Caco-2 (cell line): ENCODE results near the gene TXNRD2. TPM values are rescaled to one million over a fixed set of nuclear protein-coding genes. Genes with fewer than 3 reads are reported as not detected.
A peak's percentile ranks its signal among the peaks of the same experiment; 100 is the strongest.

Source experiments
- BruUV-seq: library from RNA; stranded (reverse); fragments of 400-500 nt; replicated peaks from 2 replicates; lab custom pipeline; 2021; lab: Mats Ljungman, UMichigan
- CTCF ChIA-PET: fragments of 300-600 bp; sonication (Branson Sonifier 250); formaldehyde crosslinking; loops from one replicate; lab custom pipeline; 2022; ENCODE audit warnings: antibody characterized with exemption; lab: Charles Lee
- POLR2A ChIA-PET: fragments of 300-600 bp; sonication (Branson Sonifier 250); formaldehyde crosslinking; loops from one replicate; lab custom pipeline; 2022; ENCODE audit warnings: antibody characterized with exemption; lab: Charles Lee
- DNase-seq, 2 experiments: peaks; one replicate each; pipeline versions ENCODE4 v3.0.0 to v3.0.0-alpha.2; 2020 to 2022
- H3K27me3 ChIP-seq: replicated peaks from 2 replicates; pipeline ENCODE4 v1.6.0; 2011; ENCODE audit warnings: low read length; ENCODE audit not compliant: control insufficient read depth, insufficient read depth
- H3K36me3 ChIP-seq: 2 replicates; pipeline ENCODE4 v1.5.1; 2011; ENCODE audit warnings: low read length; ENCODE audit not compliant: control insufficient read depth, insufficient read depth
- H3K4me1 ChIP-seq: fragments of 250-450 bp; sonication (Bioruptor Pico); 2 replicates; pipeline ENCODE4 v1.5.1; 2020; ENCODE audit warnings: mild to moderate bottlenecking
- H3K4me3 ChIP-seq: 2 replicates; pipeline ENCODE4 v1.5.1; 2011; ENCODE audit warnings: low read depth, mild to moderate bottlenecking, control low read depth, low read length
- H3K9me3 ChIP-seq: fragments of 250-450 bp; sonication (Bioruptor Pico); 2 replicates; pipeline ENCODE4 v1.5.1; 2020; ENCODE audit warnings: mild to moderate bottlenecking, moderate library complexity
- H3K27ac Mint-ChIP-seq: one replicate; pipeline ENCODE4 v1.8.0; 2022; ENCODE audit warnings: mixed read lengths; ENCODE audit not compliant: unreplicated experiment
- H3K27me3 Mint-ChIP-seq: one replicate; pipeline ENCODE4 v1.8.0; 2022; ENCODE audit warnings: mixed read lengths; ENCODE audit not compliant: insufficient read depth, unreplicated experiment
- H3K36me3 Mint-ChIP-seq: one replicate; pipeline ENCODE4 v1.8.0; 2022; ENCODE audit warnings: mild to moderate bottlenecking, mixed read lengths; ENCODE audit not compliant: insufficient read depth, unreplicated experiment
- H3K4me1 Mint-ChIP-seq: one replicate; pipeline ENCODE4 v1.8.0; 2022; ENCODE audit warnings: low read depth, mixed read lengths; ENCODE audit not compliant: unreplicated experiment
- H3K4me3 Mint-ChIP-seq: one replicate; pipeline ENCODE4 v1.8.0; 2022; ENCODE audit warnings: mild to moderate bottlenecking, moderate library complexity, mixed read lengths; ENCODE audit not compliant: unreplicated experiment
- H3K9me3 Mint-ChIP-seq: one replicate; pipeline ENCODE4 v1.8.0; 2022; ENCODE audit warnings: mixed read lengths; ENCODE audit not compliant: unreplicated experiment
- intact Hi-C: fragments of 100-400 bp; cut with micrococcal nuclease; formaldehyde crosslinking; loops from one replicate; pipeline ENCODE4 v1.10.0; 2022; ENCODE audit not compliant: unreplicated experiment
- total RNA-seq: library from RNA; stranded (reverse); gene quantifications from 2 replicates; pipeline ENCODE4 v1.2.3, GENCODE V29; 2022
- TF ChIP-seq, protein P1 (sequence below), 2 experiments: fragments of 200-600 bp in 1 of 2; IDR thresholded peaks; 1 replicate in 1 of 2; 2 replicates in 1 of 2; pipeline versions ENCODE4 v1.5.1 to v1.8.0; 2011 to 2022; ENCODE audit warnings: antibody characterized with exemption in 1 of 2, control low read depth in 1 of 2, inconsistent platforms in 1 of 2, low read depth in 1 of 2, low read length in 1 of 2, mild to moderate bottlenecking in 1 of 2, moderate library complexity in 1 of 2; ENCODE audit not compliant: insufficient read depth in 1 of 2, severe bottlenecking in 1 of 2, unreplicated experiment in 1 of 2

TXNRD2 gene
- total RNA-seq, 1 experiment from 2014 or later: 44.8 TPM

DNA sequence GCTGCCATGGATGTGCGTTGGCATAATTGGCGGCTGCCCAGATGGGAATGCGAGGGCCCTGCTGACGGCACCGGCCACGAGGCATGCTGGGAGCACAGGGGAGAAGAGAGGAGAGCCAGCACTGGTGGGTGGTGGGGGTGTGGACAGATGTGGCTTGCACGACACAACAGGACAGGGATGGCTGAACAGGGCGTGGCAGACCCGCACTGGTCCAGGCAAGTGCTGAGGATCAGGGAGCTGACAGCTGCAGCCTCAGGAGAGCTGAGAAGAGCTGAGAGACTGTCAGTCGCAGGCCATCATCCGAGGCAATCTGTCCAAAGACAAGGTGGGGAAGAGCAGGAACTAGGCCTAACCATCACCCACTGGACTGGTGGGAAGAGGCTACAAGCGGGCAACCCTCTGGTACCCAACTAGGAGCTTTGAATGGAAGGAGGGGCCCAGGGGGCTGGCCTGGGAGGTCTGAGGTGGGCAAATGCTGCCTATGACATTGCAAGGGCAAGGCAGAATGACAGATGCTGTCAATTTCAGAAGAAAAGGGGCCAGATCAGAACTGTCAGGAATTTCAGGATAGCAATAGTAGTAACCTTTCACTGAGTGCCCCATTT is 89.3 kb downstream of the TXNRD2 start:
- peak overlapping the region; percentile 87 for H3K27ac Mint-ChIP-seq
- Histone ChIP-seq H3K4me1 (peaks cover 58% of the 10 kb centered on the region), H3K36me3 (peaks cover 6% of the 10 kb centered on the region), H3K9me3 (no peaks in the 10 kb centered on the region), H3K27me3 (no peaks in the 10 kb centered on the region), H3K4me3 (no peak overlapping the region)
- intact Hi-C loops: no loop called here
- ChIA-PET POLR2A (no interaction called here), CTCF (no interaction called here)
- TF ChIP-seq, protein P1, sequence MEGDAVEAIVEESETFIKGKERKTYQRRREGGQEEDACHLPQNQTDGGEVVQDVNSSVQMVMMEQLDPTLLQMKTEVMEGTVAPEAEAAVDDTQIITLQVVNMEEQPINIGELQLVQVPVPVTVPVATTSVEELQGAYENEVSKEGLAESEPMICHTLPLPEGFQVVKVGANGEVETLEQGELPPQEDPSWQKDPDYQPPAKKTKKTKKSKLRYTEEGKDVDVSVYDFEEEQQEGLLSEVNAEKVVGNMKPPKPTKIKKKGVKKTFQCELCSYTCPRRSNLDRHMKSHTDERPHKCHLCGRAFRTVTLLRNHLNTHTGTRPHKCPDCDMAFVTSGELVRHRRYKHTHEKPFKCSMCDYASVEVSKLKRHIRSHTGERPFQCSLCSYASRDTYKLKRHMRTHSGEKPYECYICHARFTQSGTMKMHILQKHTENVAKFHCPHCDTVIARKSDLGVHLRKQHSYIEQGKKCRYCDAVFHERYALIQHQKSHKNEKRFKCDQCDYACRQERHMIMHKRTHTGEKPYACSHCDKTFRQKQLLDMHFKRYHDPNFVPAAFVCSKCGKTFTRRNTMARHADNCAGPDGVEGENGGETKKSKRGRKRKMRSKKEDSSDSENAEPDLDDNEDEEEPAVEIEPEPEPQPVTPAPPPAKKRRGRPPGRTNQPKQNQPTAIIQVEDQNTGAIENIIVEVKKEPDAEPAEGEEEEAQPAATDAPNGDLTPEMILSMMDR (IDR thresholded peaks at IDR 0.05; ENCODE audit: insufficient read depth in 1 of 2, low read depth in 1 of 2, low read length in 1 of 2, severe bottlenecking in 1 of 2, unreplicated experiment in 1 of 2): no peak
- H3K36me3 Mint-ChIP-seq: peaks cover 60% of the 10 kb centered on the region
- H3K4me1 Mint-ChIP-seq: peaks cover 38% of the 10 kb centered on the region
- H3K4me3 Mint-ChIP-seq: peak overlapping the region; percentile 95
- H3K27me3 Mint-ChIP-seq: no peaks in the 10 kb centered on the region
- no peaks in the 10 kb centered on the region for H3K9me3 Mint-ChIP-seq
- peak in 1 of 2 experiments; percentile 32 for DNase-seq
- no TSS peak for BruUV-seq

DNA sequence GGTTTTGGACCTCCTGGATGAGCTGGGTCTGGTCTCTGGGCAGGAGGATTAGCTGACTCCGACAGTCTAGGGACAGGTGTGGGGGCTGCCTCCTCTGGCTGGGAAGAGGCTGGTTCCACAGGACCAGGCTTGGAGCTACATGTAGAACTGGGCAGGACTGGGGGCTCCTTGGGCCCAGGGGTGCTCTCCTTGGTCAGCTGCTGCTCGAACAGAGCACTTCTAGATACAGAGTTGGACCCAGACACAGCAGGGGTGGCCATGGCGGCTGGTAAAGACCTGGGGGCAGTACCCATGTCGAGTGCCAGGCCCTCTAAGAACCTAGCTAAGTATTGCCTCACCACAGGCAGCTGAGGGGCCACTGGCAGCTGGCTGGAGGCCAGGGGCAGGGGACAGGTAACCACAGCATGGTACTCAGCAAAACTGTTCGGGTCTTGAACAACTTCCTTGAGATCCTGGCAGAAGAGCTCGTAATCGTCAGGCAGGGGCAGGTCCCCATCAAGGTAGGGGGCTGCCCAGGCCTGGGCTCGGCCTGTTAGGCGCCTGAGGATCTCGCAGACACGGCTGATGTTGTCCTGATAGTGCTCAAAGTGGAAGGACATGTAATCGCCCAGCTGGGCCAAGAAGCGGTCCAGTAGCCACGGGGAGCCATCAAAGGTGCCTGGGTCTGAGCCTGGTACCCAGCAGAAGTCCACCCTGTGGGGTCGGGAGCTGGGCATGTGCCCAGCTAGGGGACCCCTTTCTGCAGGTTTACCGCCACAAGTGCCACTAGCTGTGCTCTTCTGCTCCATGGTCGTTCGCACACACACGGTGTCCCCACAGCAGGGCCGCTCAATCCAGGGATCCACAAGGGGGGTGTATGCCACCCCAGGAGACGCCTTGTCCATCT is 90.1 kb downstream of the TXNRD2 start:
- Histone ChIP-seq H3K9me3 (no peaks in the 10 kb centered on the region), H3K4me3 (no peak overlapping the region), H3K27me3 (no peaks in the 10 kb centered on the region), H3K4me1 (peaks cover 57% of the 10 kb centered on the region), H3K36me3 (peaks cover 6% of the 10 kb centered on the region)
- Mint-ChIP-seq H3K9me3 (no peaks in the 10 kb centered on the region), H3K4me3 (peak overlapping the region; percentile 95), H3K4me1 (peaks cover 38% of the 10 kb centered on the region), H3K36me3 (peaks cover 67% of the 10 kb centered on the region), H3K27ac (peak overlapping the region; percentile 98), H3K27me3 (no peaks in the 10 kb centered on the region)
- TF ChIP-seq, protein P1 (IDR thresholded peaks at IDR 0.05; ENCODE audit: insufficient read depth in 1 of 2, low read depth in 1 of 2, low read length in 1 of 2, severe bottlenecking in 1 of 2, unreplicated experiment in 1 of 2): no peak
- BruUV-seq: no TSS peak
- no peak for DNase-seq
- POLR2A ChIA-PET: no interaction called here
- intact Hi-C loops: no loop called here
- CTCF ChIA-PET: interaction anchor here (0.6 to 2.0 kb wide), 3 partner anchors 121 to 577 kb away, joined by 3 to 9 read pairs (median 6); partner anchors contain the start of gene GP1BB

DNA sequence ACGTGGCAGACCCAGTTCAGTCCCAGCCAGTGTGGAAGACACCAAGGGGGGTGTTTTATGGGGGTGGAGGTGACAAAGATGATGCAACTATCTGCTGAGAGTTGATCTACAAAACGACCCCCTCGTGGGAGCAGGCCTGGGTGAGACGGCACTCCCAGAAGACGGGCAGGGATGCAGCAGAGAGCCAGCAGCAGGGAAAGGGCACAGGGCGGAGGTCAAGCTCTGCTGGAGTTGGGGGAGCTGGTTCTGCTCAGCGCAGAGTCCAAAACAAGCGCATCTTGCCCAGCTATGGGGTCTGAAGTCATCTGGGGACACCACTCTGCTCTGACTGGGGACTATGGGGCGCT is 90.9 kb downstream of the TXNRD2 start:
- TF ChIP-seq, protein P1 (IDR thresholded peaks at IDR 0.05; ENCODE audit: insufficient read depth in 1 of 2, low read depth in 1 of 2, low read length in 1 of 2, severe bottlenecking in 1 of 2, unreplicated experiment in 1 of 2): no peak
- H3K36me3 Mint-ChIP-seq: peaks cover 71% of the 10 kb centered on the region
- CTCF ChIA-PET: interaction anchor here (0.6 to 2.0 kb wide), 5 partner anchors 10 to 127 kb away, joined by 3 to 9 read pairs (median 3); partner anchors contain the start of gene GP1BB
- POLR2A ChIA-PET: interaction anchor here (1.3 kb wide), 1 partner anchor 9 kb away, joined by 8 read pairs; no protein-coding TSS in a partner anchor
- no peaks in the 10 kb centered on the region for H3K9me3 Mint-ChIP-seq
- H3K9me3 ChIP-seq: no peaks in the 10 kb centered on the region
- no peaks in the 10 kb centered on the region for H3K27me3 Mint-ChIP-seq
- no peak for DNase-seq
- peak overlapping the region; percentile 98 for H3K27ac Mint-ChIP-seq
- no peak overlapping the region for H3K4me3 ChIP-seq
- BruUV-seq: no TSS peak
- H3K4me1 ChIP-seq: peaks cover 49% of the 10 kb centered on the region
- H3K27me3 ChIP-seq: no peaks in the 10 kb centered on the region
- H3K4me1 Mint-ChIP-seq: peaks cover 38% of the 10 kb centered on the region
- peak overlapping the region; percentile 69 for H3K4me3 Mint-ChIP-seq
- intact Hi-C loops: loop anchor here (1.0 kb wide), 1 partner anchor 31 kb away; no protein-coding TSS in a partner anchor
- peaks cover 6% of the 10 kb centered on the region for H3K36me3 ChIP-seq
